AG10803 (cell line): ENCODE measurements around the gene EFCAB6.

Experiments used
- DNase-seq: peaks from one replicate; pipeline ENCODE4 v3.0.0; 2010; ENCODE audit warnings: low read depth
- H3K4me3 ChIP-seq: 2 replicates; pipeline ENCODE4 v1.5.1; 2011; ENCODE audit warnings: mild to moderate bottlenecking, low read length, control low read depth
- CTCF ChIP-seq: conservative IDR thresholded peaks from 2 replicates; pipeline ENCODE4 v1.5.1; 2011; ENCODE audit warnings: mild to moderate bottlenecking, low read length, control low read depth, inconsistent platforms

EFCAB6 gene

GRCh38 chr22:43847376-43848289, 35.5 kb upstream of the EFCAB6 start:
- TF ChIP-seq CTCF, result no peak
- H3K4me3 ChIP-seq, result no peak overlapping the region
- no peak for DNase-seq

GRCh38 chr22:43846966-43847365, 34.9 kb upstream of the EFCAB6 start:
- TF ChIP-seq CTCF, result no peak
- DNase-seq, result no peak
- H3K4me3 ChIP-seq, result no peak overlapping the region

GRCh38 chr22:43845981-43846380, 33.9 kb upstream of the EFCAB6 start:
- TF ChIP-seq CTCF, result no peak
- no peak overlapping the region for H3K4me3 ChIP-seq
- no peak for DNase-seq

- no peak for DNase-seq
- H3K4me3 ChIP-seq, result no peak overlapping the region
- no peak for TF ChIP-seq CTCF
Measured at GRCh38 chr22:43844560-43845545, 32.7 kb upstream of the EFCAB6 start.

DNA sequence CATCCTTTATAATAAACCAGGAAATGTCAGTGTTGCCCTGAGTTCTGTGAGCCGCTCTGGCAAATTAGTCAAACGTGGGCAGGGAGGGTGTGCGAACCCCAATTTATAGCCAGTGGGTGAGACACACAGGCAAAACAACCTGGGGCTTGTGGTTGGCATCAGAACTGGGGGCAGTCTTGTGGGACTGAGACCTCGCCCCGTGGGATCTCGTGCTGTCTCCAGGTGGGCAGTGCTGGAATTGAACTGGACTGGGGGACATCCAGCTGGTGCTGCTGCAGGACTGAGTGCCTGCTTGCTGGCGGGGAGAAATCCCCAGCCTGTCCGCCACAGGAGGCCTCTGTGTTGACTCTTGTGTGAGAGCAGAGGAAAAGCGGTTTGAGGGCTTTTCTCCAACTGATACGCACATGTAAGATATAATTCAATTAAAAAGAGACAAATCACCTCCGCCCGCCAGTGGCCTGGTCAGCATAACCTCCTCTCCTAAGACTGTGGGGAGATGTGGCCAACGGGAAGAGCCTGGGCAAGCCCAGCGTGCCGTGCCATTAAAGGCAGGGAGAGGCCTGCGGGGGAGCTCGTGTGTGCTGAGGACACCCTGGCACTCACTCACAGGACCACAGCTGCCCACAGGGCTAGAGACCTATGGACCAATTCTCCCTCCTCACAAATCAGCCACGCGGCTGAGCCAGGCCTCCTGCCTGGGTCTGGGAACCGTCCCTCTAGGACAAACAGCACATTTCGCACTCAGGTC, 31.9 kb upstream of the EFCAB6 start:
- no peak overlapping the region for H3K4me3 ChIP-seq
- TF ChIP-seq CTCF, result no peak
- no peak for DNase-seq

GRCh38 chr22:43841742-43842141, 29.6 kb upstream of the EFCAB6 start:
- no peak for TF ChIP-seq CTCF
- no peak overlapping the region for H3K4me3 ChIP-seq
- DNase-seq, result no peak
